PC-9 (cell line): ENCODE data around the gene SNCA. TPM values are rescaled to one million over a fixed set of nuclear protein-coding genes. Genes with fewer than 3 reads are reported as not detected.

Experiments used
- BruUV-seq: library from RNA; stranded (reverse); fragments of 400-500 nt; replicated peaks from 2 replicates; lab custom pipeline; 2021; lab: Mats Ljungman, UMichigan
- CTCF ChIA-PET: fragments of 300-600 bp; sonication (Branson Sonifier 250); formaldehyde crosslinking; loops from one replicate; lab custom pipeline; 2022; ENCODE audit warnings: antibody characterized with exemption; lab: Charles Lee
- POLR2A ChIA-PET: fragments of 300-600 bp; sonication (Branson Sonifier 250); formaldehyde crosslinking; loops from one replicate; lab custom pipeline; 2022; ENCODE audit warnings: antibody characterized with exemption; ENCODE audit not compliant: unreplicated experiment; lab: Charles Lee
- DNase-seq, 2 experiments: peaks; one replicate each; pipeline versions ENCODE4 v3.0.0 to v3.0.0-alpha.2; 2015 to 2022; ENCODE audit warnings: mixed read lengths in 1 of 2
- H2AFZ ChIP-seq: fragments of 200-600 bp; sonication (generic); 2 replicates; pipeline ENCODE4 v1.8.1; 2017; ENCODE audit warnings: antibody characterized with exemption
- H3F3A ChIP-seq: fragments of 200-600 bp; sonication (generic); 2 replicates; pipeline ENCODE4 v1.8.1; 2017; ENCODE audit warnings: antibody characterized with exemption, mild to moderate bottlenecking, low read depth; ENCODE audit not compliant: insufficient read depth
- H3K27ac ChIP-seq: fragments of 200-600 bp; sonication (generic); 2 replicates; pipeline ENCODE4 v1.6.1; 2016; ENCODE audit warnings: mixed run types
- H3K27me3 ChIP-seq: fragments of 200-600 bp; sonication (generic); 2 replicates; pipeline ENCODE4 v1.6.1; 2016; ENCODE audit warnings: low read depth, mixed run types; ENCODE audit not compliant: insufficient read depth
- H3K36me3 ChIP-seq: fragments of 200-600 bp; sonication (generic); 2 replicates; pipeline ENCODE4 v1.6.1; 2016; ENCODE audit warnings: low read depth, mixed run types
- H3K4me1 ChIP-seq: fragments of 200-600 bp; sonication (generic); replicated peaks from 2 replicates; pipeline ENCODE4 v1.6.1; 2016; ENCODE audit warnings: mixed run types; ENCODE audit not compliant: insufficient read depth
- H3K4me2 ChIP-seq: fragments of 200-600 bp; sonication (generic); 2 replicates; pipeline ENCODE4 v1.6.1; 2017; ENCODE audit warnings: mixed run types
- H3K4me3 ChIP-seq: fragments of 200-600 bp; sonication (generic); 2 replicates; pipeline ENCODE4 v1.6.1; 2016; ENCODE audit warnings: mixed run types
- H3K79me2 ChIP-seq: fragments of 200-600 bp; sonication (generic); 2 replicates; pipeline ENCODE4 v1.6.1; 2017; ENCODE audit warnings: low read depth, mixed run types
- H3K9me2 ChIP-seq: fragments of 200-600 bp; sonication (generic); 2 replicates; pipeline ENCODE4 v1.8.1; 2017; ENCODE audit warnings: mild to moderate bottlenecking; ENCODE audit not compliant: insufficient read depth
- H3K9me3 ChIP-seq: fragments of 200-600 bp; sonication (generic); 2 replicates; pipeline ENCODE4 v1.8.1; 2016; ENCODE audit warnings: low read depth; ENCODE audit not compliant: insufficient read depth
- H4K20me1 ChIP-seq: fragments of 200-600 bp; sonication (generic); 2 replicates; pipeline ENCODE4 v1.8.1; 2017; ENCODE audit not compliant: insufficient read depth
- EZH2 ChIP-seq: fragments of 200-600 bp; sonication (generic); IDR thresholded peaks from 2 replicates; pipeline ENCODE4 v1.8.0; 2017; ENCODE audit warnings: antibody characterized with exemption, low read depth
- intact Hi-C: fragments of 100-400 bp; cut with micrococcal nuclease; formaldehyde crosslinking; loops from one replicate; pipeline ENCODE4 v1.10.0; 2022; ENCODE audit not compliant: unreplicated experiment
- total RNA-seq: library from RNA; stranded (reverse); gene quantifications from 2 replicates; pipeline ENCODE4 v1.2.3, GENCODE V29; 2021
- TF ChIP-seq, protein P1 (sequence below): fragments of 200-600 bp; sonication (generic); conservative IDR thresholded peaks from 2 replicates; pipeline ENCODE4 v1.6.1; 2017; ENCODE audit warnings: mixed run types, antibody characterized with exemption, mild to moderate bottlenecking, moderate library complexity

Gene SNCA
- total RNA-seq, 1 experiment from 2014 or later: 4.8 TPM

GRCh38 chr4:89724716-89725115 is 112.2 kb downstream of the SNCA start:
- no peak for DNase-seq
- Histone ChIP-seq H3K27me3 (no peaks in the 10 kb centered on the region), H3K4me2 (no peak overlapping the region), H3K4me1 (no peaks in the 10 kb centered on the region), H3K9me2 (no peaks in the 10 kb centered on the region), H3K9me3 (no peaks in the 10 kb centered on the region), H4K20me1 (no peaks in the 10 kb centered on the region), H3K36me3 (no peaks in the 10 kb centered on the region), H3K27ac (no peak overlapping the region), H3K4me3 (no peak overlapping the region), H3K79me2 (no peaks in the 10 kb centered on the region), H3F3A (no peaks in the 10 kb centered on the region), H2AFZ (no peak overlapping the region)
- ChIA-PET POLR2A (no interaction called here), CTCF (no interaction called here)
- no peak for TF ChIP-seq EZH2
- TF ChIP-seq, protein P1, sequence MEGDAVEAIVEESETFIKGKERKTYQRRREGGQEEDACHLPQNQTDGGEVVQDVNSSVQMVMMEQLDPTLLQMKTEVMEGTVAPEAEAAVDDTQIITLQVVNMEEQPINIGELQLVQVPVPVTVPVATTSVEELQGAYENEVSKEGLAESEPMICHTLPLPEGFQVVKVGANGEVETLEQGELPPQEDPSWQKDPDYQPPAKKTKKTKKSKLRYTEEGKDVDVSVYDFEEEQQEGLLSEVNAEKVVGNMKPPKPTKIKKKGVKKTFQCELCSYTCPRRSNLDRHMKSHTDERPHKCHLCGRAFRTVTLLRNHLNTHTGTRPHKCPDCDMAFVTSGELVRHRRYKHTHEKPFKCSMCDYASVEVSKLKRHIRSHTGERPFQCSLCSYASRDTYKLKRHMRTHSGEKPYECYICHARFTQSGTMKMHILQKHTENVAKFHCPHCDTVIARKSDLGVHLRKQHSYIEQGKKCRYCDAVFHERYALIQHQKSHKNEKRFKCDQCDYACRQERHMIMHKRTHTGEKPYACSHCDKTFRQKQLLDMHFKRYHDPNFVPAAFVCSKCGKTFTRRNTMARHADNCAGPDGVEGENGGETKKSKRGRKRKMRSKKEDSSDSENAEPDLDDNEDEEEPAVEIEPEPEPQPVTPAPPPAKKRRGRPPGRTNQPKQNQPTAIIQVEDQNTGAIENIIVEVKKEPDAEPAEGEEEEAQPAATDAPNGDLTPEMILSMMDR: no peak
- BruUV-seq: no TSS peak
- intact Hi-C loops: no loop called here

DNA sequence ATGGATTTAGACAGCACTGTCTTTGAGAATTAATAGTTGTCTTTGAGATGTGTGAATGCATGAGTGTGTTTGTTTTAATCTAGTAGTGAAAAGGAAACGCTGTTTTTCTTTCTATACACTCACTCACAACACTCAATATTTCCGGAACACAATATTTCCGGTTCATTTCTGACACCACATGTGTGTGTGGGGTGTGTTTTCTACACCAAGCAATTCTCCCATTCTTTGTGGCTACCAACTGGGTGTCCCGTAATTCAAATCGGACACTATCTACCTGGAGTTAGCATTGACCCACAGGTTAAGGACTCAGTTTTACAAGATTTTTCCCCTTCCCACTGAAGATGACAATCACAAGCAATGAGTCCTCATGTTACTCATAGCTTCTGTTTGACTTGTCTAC is 113.9 kb downstream of the SNCA start:
- Histone ChIP-seq H3K27ac (no peak overlapping the region), H3K4me3 (no peak overlapping the region), H3K9me3 (no peaks in the 10 kb centered on the region), H4K20me1 (no peaks in the 10 kb centered on the region), H3K4me2 (no peak overlapping the region), H3F3A (no peaks in the 10 kb centered on the region), H3K9me2 (no peaks in the 10 kb centered on the region), H3K79me2 (no peaks in the 10 kb centered on the region), H2AFZ (no peak overlapping the region), H3K27me3 (no peaks in the 10 kb centered on the region), H3K36me3 (no peaks in the 10 kb centered on the region), H3K4me1 (no peaks in the 10 kb centered on the region)
- ChIA-PET POLR2A (no interaction called here), CTCF (no interaction called here)
- no TSS peak for BruUV-seq
- no peak for DNase-seq
- intact Hi-C loops: no loop called here
- TF ChIP-seq EZH2: no peak
- TF ChIP-seq, protein P1: no peak

GRCh38 chr4:89722517-89722916 is 114.4 kb downstream of the SNCA start:
- Histone ChIP-seq H3K9me2 (no peaks in the 10 kb centered on the region), H3K4me3 (no peak overlapping the region), H3K36me3 (no peaks in the 10 kb centered on the region), H2AFZ (no peak overlapping the region), H3K9me3 (no peaks in the 10 kb centered on the region), H3K4me2 (no peak overlapping the region), H4K20me1 (no peaks in the 10 kb centered on the region), H3K27ac (no peak overlapping the region), H3K4me1 (no peaks in the 10 kb centered on the region), H3F3A (no peaks in the 10 kb centered on the region), H3K27me3 (no peaks in the 10 kb centered on the region), H3K79me2 (no peaks in the 10 kb centered on the region)
- CTCF ChIA-PET: no interaction called here
- no peak for DNase-seq
- POLR2A ChIA-PET: no interaction called here
- no TSS peak for BruUV-seq
- TF ChIP-seq EZH2: no peak
- TF ChIP-seq, protein P1: no peak
- intact Hi-C loops: no loop called here
